HG02981 (cell line): ENCODE measurements around the gene TMEM62.

Experiments used
- ATAC-seq: cut with Tn5 transposase; IDR thresholded peaks from one replicate; pipeline ENCODE4 v1.9.1; 2021; ENCODE audit warnings: mild to moderate bottlenecking, moderate library complexity; ENCODE audit not compliant: unreplicated experiment

TMEM62 gene

GRCh38 chr15:43133430-43134156, at the start of gene TMEM62:
Gene TMEM62, plus strand, starts transcription at chr15:43133586. Its CDS starts 217 bp downstream, at chr15:43133803.
- peak; percentile 88 for ATAC-seq

GRCh38 chr15:43085921-43086320, 47.5 kb upstream of the TMEM62 start:
- ATAC-seq, result no peak

GRCh38 chr15:43086551-43086950, 46.8 kb upstream of the TMEM62 start:
- ATAC-seq, result no peak

DNA sequence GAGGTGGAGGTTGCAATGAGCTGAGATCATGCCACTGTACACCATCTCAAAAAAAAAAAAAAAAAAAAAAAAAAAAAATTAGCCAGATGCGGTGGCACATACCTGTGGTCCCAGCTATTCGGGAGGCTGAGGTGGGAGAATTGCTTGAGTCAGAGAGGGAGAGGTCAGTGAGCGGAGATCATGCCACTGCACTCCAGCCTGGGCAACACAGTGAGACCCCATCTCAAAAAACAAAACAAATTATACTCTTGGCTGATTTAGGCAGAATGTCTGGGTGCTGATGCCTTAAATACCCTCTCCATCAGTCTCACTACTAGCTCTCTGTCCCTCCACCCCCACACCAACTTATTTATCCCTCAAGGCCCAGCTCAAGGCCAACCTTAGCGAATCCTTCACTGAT, 41.5 kb upstream of the TMEM62 start:
- no peak for ATAC-seq

GRCh38 chr15:43093026-43093425, 40.4 kb upstream of the TMEM62 start:
- ATAC-seq, result no peak

GRCh38 chr15:43094416-43095030, 38.9 kb upstream of the TMEM62 start:
- ATAC-seq, result no peak

- no peak for ATAC-seq
Measured at GRCh38 chr15:43095243-43095642, 38.1 kb upstream of the TMEM62 start.

DNA sequence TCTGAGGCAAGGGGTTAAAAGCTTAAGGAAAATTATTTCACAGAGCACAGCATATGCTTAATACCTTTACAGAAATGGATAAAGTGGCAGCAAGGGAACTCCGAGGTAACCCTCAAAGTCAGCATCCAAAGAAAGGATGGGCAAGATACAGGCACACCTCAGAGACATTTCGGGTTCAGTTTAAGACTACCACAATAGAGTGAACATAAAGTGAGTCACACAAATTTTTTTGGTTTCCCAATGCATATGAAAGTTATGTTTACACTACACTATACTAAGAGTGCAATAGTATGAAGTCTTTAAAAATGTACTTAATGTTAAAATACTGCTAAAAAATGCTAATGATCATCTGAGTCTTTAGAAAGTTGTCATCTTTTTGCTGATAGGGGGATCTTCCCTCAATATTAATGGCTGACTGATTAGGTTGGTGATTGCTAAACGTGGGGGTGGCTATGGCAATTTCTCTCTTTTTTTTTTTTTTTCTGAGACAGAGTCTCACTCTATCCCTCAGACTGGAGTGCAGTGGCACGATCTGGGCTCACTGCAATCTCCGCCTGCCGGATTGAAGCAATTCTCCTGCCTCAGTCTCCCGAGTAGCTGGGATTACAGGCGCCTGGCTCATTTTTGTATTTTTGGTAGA, 37.6 kb upstream of the TMEM62 start:
- ATAC-seq, result no peak

DNA sequence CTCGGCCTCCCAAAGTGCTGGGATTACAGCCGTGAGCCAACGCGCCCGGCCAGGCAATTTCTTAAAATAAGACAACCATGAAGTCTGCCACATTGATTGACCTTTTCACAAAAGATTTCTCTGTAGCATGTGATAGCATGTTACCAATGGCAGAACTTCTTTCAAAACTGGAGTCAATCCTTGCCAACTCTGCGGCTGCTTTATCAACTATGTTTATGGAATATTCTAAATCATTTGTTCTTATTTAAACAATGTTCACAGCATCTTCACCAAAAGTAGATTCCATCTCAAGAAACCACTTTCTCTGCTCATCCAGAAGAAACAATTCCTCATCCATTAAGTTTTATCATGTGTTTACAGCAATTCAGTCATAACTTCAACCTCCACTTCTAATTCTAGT, 37.0 kb upstream of the TMEM62 start:
- no peak for ATAC-seq

DNA sequence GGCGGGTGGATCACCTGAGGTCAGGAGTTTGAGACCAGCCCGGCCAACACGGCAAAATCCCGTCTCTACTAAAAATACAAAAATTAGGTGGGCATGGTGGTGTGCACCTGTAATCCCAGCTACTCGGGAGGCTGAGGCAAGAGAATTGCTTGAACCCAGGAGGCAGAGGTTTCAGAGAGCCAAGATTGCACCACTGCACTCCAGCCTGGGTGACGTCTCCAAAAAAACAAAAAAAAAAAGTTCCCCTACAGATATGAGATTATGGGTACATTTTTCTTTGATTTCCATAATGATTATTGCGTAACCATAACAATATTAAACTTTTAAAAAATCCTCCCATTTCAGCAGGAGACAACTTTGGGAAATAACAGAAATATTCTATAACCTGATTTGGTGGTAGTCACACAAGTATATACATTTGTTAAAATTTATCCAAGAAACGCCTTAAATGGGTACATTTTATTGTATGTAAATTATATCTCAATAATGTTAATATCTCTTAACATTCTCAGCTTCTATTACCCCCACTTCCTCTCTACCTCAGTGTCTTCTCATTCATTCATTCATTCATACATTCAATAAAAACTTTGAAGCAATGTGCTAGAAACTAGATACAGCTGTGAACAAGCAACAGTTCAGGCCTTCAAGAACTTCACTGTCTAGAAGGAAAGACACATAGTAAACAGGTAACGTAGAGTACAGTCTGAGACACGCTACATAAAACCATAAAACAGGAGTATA, 34.1 kb upstream of the TMEM62 start:
- no peak for ATAC-seq

DNA sequence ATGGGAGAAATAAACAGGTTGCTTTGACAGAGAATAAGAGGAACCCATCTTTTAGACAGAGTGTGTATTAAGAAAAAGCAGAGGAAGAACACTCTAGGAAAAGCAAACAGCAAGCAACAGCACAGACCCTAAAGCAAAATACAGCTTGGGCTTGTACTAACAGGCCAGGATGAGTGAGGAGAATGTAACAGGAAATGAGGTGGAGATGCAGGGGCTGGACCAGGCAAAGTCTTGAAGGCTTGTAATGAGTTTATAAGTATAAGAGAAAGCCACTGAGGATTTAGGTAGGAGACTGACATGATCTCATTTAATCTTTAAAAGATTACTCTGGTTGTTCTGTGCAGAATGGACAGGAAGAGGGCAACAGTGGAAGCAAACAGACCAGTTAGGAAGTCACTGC, 32.4 kb upstream of the TMEM62 start:
- no peak for ATAC-seq

- no peak for ATAC-seq
Measured at GRCh38 chr15:43102187-43102586, 31.2 kb upstream of the TMEM62 start.

DNA sequence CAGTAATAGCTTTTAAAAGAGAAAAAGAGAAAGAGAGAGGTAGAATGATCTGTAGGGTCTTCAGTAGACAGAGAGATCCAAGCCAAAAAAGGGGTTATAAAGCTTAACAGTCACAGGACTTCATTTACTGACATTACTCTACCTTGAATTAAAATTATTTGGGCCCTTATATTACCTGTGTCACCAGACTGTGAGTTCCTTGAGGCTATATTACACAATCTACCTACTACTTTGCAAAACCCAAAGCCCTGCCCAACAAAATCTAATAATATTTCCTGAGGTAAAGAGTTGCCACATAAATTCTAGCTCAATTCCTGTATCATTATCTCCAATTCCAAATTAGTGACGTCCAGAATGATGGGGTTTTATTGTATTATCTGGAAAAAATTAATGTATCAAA, 29.5 kb upstream of the TMEM62 start:
- ATAC-seq, result no peak

DNA sequence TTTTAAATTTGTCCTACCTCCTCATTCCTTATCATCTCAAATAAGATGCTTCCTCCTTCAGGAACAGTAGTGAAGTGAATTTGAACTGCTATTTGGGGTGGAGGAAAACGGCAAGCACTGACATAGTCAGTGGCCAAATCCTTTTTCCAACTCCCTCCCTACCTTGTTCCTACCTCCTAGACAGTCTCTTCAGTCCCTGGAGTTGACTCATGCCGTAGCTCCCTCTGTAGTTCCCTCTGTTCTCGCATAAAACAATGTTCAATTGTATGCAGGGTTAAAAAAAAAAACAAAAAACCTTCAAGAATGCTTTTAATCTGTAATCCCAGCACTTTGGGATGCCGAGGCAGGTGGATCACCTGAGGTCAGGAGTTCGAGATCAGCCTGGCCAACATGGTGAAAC, 29.0 kb upstream of the TMEM62 start:
- ATAC-seq, result no peak

DNA sequence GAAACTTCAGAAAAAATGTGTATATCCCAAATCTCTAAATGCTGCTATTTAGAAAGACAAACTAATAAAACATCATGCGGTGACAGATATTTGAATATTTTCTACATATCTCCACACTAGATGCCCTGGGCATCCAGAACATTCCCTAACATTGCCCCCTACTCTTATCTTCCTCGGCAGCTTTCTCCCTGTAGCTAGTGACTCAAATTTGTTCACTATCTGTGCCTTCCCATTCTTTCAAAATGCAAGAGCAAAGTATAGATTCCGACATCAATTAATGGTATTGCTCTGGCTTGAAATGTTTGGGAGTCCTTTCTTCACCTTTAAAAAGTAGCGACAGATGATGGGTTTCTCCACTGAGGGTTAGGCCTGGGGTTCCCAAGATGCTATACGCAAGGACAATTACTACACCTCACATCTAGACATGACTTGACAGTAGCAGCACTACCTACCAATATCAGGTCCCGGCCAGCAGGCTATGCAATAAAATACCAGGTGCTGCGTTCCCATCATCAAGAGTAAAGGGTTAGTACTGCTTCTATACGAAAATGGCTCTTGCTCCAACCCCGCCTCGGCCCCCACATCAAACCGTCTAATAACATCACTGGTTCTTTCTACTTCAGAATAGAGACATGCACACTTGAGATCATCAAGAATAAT, 28.2 kb upstream of the TMEM62 start:
- ATAC-seq, result peak; percentile 24

DNA sequence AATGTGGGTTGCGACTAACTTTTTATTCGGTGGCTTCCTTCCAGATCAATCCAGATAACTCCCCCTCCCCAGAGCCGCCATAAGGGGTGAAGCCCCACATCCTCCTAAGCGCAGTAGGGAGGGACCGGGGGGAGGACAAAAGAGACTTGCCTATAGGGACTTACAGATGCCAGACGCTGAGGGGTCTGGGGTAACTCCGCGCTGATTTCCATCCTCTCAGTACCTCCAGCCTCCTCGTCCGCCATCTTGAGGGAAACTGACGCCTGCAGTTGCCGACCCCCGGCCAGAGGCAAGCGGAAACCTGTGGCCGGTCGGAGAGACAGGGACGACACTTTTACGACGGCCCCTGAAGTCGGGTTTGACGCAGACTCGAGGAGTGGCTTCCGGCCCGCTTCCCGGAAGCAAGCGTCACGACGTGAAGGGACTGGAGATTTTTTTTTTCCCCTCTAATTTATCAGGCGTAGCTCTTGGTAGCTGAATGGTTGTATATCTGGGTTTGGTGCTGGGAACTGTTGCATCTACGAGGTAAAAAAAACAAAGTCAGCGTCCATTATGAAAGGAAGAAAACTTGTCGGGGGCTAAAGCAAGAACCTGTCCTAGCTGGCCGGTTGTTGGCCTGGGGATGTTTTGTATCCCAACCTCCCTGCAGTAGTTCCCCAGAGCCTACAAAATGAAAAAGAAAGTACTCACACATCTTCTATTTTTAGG, 27.5 kb upstream of the TMEM62 start, which contains the start of gene UBR1:
Gene UBR1 (minus strand): TSS at position 261 of the 708 bp plus-strand sequence. CDS start 16 bp downstream, at position 245.
- ATAC-seq, result peak; percentile 76

DNA sequence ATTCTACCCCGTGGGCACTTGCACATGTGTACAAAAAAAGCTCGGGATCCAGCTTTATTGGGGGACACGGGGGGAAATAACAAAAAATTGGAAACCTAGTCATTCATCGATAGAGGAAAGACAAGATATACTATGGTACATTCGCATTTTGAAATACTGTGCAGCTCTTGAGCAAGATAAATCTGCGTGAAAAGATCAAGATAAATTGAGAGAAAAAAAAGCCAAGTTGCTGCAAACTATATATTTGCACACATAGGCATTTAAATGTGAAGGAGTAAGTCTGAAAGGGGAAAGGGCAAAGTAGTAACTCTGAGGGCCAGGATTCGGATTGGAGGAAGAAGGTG, 26.9 kb upstream of the TMEM62 start:
- no peak for ATAC-seq

DNA sequence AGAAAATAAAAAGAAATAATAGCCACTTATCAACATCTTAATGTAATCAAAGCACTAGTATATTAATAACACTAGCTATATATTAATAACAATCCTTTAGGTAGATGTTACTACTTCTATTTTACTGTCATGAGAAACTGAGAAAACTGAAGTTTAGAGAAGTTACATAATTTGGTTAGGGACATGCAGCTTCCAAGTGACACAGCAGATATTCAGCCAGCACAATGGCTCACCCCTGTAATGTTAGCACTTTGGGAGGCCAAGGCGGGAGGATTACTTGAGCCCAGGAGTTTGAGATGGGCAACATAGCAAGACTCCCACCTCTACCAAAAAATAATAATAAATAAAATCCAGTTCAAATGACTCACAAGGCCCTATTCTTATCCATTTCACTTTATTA, 25.6 kb upstream of the TMEM62 start:
- no peak for ATAC-seq

- no peak for ATAC-seq
Measured at GRCh38 chr15:43111354-43111753, 22.0 kb upstream of the TMEM62 start.

DNA sequence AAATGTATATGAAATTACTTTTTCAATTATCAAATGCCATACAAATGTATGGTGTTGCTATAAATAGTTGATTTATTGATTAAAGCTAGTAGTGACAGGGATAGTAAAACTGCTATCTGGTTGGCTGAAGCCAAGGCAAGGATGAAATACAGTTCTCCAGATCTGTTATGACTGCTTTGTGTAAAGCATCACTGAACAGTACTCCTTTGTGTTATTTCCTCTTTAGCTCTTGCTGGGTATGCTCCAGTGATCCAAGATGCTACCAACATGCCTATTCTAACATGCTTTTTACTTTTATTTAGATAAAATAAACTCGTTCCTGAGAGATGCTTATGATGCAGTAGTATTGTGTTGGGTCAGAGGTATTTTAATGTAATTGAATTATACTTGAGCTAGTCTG, 15.1 kb upstream of the TMEM62 start:
- ATAC-seq, result no peak
